22Rv1 (cell line): ENCODE data around the gene SLC16A8.
A peak's percentile ranks its signal among the peaks of the same experiment; 100 is the strongest.

Experiments
- H3K27ac ChIP-seq: fragments of 450-650 bp; 2 replicates; pipeline ENCODE4 v1.5.1; 2017
- CTCF ChIP-seq: fragments of 450-650 bp; IDR thresholded peaks from 2 replicates; pipeline ENCODE4 v1.5.1; 2017; ENCODE audit warnings: mild to moderate bottlenecking
- ZFX ChIP-seq: fragments of 450-650 bp; IDR thresholded peaks from 2 replicates; pipeline ENCODE4 v1.6.1; 2017; ENCODE audit warnings: antibody characterized with exemption, borderline replicate concordance

SLC16A8 gene

GRCh38 chr22:38111925-38112355 lies 28.0 kb upstream of the SLC16A8 start:
- TF ChIP-seq ZFX (no peak), CTCF (no peak)
- H3K27ac ChIP-seq: peak overlapping the region; percentile 97

DNA sequence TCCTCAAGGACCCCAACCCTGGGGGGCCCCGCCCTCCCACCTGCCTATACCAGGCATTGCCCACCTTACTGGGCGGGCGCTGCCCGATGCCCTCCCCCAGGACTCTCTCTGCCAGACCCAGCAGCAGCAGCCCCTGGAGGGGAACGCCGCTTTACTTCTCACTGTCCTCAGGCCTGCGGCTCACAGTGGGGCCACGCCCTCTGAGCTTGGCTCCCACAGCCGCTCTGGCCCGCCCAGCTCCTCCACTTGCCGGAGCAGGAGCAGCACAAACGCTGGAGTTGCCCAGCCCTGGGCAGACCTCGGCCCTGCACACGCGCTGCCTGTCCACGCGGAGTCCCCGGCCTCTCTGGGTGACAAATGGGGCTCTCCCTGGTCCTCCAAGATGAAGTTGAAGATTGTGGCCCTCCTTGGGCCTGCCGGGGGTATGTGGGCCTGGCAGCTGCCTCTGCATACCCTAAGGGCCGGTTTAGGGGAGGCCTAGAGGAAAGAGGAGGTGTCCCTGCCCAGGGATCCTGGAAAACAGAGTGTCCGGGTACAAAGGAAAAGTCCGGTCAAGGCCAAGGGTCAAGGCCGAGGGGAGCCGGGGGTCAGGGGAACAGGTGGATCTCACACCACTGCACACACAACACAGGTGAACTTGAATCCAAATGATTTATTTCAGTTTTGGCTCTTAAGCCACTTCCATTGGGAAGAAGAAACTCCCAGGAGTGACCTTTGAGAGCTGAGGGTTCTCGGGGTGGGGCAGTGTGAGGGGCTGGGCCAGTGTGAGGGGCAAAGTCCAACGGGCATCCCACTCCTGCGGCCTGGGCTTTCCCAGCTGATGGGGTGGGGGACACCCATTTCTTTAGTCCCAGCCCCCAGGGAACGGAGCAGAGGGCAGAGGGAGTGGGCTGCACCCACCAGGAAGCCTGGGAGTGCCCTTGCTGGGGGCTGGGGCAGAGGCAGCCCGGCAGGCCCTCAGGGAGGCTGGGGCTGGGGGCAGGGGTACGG lies 27.2 kb upstream of the SLC16A8 start:
- peak overlapping the region; percentile 97 for H3K27ac ChIP-seq
- TF ChIP-seq CTCF (0 out of 2 replicates have a peak, but pooled peaks have one; percentile 12), ZFX (no peak)

- TF ChIP-seq CTCF (no peak), ZFX (no peak)
- peak within 1 kb of the TSS; percentile 97 for H3K27ac ChIP-seq
Observed at GRCh38 chr22:38110008-38110862, 26.3 kb upstream of the SLC16A8 start, which contains the start of gene BAIAP2L2. Gene BAIAP2L2 (minus strand): TSS chr22:38110684. CDS start chr22:38110525, 159 bp downstream.

- TF ChIP-seq ZFX (no peak), CTCF (no peak)
- H3K27ac ChIP-seq: no peak overlapping the region
Observed at GRCh38 chr22:38109371-38110001, 25.5 kb upstream of the SLC16A8 start.

- TF ChIP-seq CTCF (no peak), ZFX (no peak)
- H3K27ac ChIP-seq: no peak overlapping the region
Observed at GRCh38 chr22:38108561-38109319, 24.8 kb upstream of the SLC16A8 start.
